Measurements from ENCODE around the gene USP34.
"Not testable (repeated sequence)": the region's sequence is repeated elsewhere in the genome, so short reads cannot be mapped to it uniquely, and the experiment has no call there.

The USP34 gene

DNA sequence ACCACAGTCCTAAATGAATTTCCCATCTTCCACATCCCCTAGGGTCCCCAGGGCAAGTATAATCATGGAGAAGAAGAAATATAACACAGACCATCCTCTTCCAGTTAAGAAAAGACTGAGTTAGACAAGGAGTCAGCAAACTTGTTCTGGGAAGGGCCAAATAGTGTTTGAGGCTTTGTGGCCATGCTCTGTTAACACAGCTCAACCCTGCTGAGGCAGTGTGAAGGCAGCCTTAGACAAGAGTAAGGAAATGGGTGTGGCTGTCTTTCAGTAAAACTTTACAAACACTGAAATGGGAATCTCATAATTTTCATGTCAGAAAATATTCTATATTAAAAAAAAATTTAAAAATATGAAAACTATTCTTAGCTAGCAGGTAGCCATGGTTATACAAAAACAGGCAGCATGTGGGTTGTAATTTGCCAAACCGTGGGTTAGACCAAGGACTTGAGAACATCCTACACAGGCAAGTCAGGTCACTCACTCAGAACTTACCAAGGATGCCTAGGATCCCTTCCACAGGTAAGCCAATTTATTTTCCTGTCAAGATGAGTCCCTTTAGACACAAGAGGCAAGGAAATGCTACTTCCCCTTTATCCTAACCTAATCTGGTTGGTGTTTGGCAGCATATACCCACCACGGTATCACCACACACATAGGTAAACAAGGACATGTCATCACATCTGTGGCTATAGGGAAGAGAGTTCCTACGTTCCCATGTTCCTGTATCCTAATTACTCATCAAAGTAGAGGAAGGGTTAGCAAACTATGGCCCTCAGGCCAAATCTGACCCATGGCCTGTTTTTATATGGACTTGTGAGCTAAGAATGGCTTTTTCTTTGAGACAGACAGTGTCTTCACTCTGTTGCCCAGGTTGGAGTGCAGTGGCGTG, 277.0 kb downstream of the USP34 start:
- no peak for DNase-seq (ENCODE audit: low read depth, low spot score)

DNA sequence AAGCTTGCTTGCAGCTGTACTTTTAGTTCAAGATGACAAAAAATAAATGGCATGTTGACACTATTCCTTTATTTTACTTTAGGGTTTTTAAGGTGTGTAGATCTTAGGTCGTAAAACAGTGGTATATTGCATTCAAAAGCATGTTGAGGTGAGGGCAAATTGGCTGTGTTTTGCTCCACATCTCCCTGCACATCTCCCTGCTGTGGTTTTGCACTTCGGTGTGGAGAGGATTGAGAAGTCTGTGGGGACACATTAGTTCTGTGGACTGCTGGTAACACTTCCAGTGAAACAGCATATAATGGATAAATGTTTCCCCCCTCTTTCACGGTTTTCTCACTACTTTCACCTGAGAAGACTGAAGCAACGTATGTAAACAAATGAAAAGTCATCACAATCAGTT, 283.8 kb downstream of the USP34 start:
- DNase-seq (ENCODE audit: low read depth, low spot score), result no peak

DNA sequence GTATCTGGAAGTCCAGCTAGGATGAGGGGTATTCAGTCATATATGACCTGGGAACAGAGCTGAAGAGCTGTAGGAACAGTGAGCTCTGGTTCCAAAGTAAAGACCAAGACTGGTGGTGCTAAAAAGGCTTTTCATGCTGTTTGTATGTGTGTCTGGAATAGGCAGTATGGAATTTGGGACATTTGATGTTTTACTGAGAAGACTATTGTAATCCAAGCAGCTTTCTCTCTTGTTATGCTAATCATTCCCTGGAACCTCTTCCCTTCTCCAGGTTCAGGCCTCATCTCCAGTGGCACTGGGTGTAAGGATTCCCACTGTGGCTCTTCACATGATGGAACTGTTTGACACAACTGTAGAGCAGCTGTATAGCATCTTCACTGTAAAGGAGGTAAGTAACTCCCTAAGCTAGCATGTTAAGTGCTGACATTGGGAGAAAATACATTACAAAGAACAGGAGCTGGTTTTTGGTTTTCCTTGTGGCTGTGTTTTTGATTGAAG, 285.6 kb downstream of the USP34 start:
- DNase-seq (ENCODE audit: low read depth, low spot score), result no peak

DNA sequence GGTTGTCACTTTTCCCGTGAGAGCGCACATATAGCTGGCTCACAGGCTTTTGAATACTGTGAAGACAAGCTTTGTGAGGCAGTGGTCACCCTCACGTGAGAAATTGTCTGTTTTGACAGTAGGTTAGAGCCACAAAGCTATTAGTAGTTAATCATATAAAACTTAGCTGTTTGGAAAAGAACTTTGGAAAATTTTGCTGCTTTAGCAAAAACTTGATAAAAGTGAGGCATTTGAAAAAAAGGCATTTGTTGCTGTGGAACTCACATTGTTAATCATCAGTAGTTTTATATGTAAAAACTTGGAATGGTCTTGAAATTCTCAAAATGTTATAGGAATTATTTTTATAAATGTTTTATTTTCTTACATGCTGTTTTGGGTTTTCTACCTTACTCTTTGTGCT, 286.6 kb downstream of the USP34 start:
- DNase-seq (ENCODE audit: low read depth, low spot score), result no peak

DNA sequence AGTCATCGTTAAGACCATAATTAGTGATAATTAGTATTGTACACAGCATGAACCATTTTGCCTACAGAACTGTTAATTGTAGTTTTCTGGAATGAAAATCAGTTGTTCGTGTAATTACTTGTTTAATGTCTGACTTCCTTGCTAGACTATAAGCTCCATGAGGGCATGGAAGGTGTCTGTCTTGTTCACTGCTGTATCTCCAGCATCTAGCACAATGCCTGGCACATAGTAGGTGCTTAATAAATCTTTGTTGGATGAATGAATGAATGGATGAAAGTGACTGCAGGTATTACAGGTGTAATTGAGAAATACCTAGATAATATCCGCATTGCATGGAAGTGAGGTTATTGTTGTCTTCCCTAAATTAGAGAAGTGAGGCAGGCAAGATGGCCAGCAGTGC, 287.1 kb downstream of the USP34 start:
- DNase-seq (ENCODE audit: low read depth, low spot score), result no peak

DNA sequence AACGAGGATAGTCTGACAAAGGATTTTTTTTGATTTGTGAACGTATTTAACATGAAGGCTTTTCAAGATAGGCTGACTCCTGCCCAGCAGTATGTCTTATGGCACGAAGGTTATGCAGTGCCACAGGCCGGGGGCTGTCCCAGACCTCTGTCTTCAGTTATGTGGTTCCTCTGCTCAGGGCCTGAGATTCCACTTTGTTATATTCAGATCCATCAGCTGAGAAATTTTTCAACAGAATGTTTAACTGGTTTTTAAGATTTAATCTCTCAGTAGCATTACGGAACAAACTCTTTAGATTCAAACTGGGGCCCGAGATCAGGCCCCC, 288.9 kb downstream of the USP34 start:
- DNase-seq (ENCODE audit: low read depth, low spot score), result no peak

DNA sequence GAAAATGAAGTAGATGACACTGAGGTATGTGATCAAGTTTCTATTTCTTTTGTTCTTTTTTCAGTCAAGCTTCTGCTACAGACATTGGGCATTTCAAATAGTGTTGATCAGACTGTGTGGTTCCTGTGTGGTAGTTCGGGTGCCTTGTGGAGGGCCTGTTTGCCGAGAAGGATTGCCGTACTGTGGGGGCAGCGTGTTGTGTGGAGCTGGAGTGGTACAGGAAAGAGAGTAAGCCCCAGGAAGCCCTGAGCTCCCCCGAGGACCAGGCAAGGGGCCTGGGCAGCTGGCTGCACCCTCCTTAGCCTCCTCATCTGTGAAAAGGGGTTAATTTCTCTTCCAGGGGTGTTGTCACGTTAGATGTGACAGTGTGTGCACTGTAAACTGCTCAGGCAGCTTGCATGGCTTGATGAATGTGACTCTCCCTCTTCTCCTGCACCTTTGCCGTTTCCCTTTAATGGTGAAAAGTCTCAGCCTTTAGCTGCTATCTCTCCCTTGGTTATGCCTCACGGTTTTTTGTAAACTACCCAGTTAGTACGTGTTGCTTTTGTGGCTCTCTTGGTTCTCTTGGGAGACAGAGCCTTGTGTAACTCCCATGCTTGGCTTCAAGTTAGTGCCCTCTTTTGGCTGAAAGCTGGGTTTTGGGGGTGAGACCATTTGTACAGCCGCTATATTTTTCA, 289.4 kb downstream of the USP34 start:
- no peak for DNase-seq (ENCODE audit: low read depth, low spot score)

DNA sequence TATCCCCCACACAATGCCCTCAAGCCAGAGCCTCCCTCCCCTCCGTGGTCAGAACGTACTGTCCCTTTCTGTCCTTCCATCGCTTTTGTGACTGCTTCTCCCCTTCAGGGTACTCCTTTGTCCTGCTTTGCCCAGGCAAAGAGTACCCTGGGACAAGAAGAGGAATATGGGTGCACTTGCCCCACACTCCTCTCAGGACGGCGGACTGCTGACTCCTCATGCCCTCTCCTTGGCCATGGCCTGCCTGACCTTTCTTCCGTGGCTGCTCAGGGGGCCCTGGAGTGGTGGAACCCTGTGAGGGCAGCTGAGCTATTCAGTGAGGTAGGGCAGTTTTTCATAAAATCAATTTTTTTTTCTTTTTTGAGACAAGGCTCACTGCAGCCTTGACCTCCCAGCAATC, 290.2 kb downstream of the USP34 start:
- no peak for DNase-seq (ENCODE audit: low read depth, low spot score)

DNA sequence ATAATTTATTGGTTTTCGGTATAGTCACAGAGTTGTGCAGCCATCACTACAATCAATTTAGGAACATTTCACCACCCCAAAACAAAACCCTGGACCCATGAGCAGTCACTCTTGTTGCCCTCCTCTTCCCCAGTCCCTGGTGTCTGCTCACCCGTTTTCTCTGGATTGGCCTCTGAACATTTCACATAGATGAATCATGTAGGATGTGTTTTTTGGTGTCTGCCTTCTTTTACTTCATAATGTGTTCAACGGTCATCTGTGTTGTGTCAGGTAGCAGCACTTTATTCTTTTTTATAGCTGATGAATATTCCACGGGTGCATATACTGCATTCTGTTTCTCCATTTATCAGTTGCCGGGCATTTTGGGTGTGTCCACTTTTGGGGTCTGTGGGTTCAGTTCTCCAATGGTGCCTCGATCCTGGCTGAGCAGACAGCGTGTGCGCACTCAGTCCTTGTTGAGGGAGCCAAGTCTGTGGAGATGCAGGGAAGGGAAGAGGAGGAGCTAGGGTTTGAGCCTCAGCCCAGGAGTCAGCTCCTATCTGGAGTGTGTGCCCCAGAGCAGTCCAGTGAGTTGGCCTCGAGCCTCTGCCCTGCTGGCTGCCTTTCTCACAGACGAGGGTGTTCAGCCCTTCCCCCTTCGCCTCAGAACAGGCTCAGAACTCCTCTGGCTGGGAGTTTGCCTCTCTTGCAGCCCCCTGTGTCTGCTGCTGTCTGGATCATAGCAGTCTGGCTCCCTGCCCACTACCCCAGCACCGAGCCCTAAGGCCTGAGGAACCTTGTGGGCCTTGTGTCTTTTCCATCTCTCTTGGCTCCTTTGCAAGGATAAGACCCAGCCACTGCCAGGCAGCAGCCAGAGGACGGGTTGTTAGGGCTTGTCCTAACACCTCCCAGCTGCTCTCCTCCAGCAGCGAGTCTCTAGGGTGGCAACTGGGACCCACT, 290.9 kb downstream of the USP34 start:
- DNase-seq (ENCODE audit: low read depth, low spot score), result no peak

DNA sequence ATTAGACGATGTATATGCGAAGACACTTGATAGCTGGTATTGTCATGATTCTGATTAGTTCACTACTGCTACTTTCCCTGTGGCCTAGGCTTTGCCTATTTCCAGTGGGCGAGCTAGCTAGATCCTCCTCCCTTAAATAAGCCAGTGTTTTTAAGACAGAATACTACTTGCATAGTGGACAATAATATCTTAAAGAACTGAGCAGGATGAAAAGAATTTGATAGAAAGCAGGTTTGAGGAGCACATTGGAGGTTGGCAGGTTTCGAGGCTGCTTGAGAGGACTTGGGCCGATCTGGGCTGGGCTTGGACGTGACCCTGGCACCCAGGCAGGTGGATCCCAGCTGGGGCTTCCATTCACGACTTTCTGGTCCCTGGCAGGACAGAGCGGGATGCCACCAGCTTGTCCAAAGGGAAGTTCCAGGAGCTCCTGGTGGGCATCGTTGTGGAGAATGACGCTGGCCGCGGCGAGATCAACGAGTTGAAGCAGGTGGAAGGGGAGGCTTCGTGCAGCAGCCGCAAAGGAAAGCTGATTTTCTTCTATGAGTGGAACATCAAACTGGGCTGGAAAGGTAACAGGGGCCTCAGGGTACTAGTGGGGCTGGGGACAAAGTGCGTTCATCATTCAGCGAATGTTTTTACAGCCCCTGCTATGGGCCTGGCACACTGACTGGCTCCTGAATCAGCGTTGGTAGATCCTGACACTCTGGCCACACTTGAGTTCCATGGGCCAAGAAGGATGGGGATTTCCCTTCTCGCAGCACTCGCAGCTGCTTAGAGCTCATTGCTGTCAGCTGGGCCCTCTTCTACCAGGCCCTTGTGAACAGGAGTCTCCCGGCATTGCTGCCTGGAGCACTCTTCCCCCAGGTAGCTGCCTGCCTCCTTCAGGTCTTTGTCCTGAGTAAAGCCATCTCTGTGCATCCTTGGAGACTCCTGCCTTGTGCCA, 292.0 kb downstream of the USP34 start:
- no peak for DNase-seq (ENCODE audit: low read depth, low spot score)

DNA sequence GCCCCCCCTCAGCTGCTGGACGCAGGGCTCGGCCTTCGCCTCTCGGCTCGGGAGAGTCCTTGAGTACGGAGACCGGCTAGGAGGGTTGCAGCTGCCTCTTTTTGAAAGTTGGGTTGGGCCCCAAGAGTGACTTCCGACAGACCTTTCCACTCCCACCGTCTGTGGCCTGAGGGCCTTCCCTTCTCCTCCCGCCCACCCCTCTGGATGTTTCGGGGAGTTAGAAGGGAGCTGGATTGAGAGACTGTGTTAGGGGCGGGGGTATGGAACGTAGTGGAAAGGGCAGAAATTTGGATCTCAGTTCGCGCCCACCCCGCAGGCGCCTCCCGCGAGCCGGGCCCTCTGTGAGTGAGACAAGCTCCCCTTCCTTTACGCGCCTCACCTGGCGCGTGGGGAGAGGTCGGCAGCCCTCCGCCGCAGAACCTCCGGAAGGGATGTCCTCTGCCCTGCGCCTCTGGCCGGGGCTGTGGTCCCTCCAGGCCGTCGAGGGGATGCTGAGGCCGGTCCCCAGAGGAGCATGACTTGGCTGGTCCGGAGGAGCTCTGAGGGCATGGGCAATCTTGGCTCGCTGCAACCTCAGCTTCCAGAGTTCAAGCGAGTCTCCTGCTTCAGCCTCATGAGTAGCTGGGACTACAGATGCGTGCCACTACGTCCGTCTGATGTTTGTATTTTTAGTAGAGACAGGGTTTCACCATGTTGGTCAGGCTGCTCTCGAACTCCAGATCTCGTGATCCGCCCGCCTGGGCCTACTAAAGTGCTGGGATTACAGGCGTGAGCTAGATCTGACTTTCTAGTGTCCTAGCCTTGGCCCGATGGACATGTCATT, 292.9 kb downstream of the USP34 start:
- no peak for DNase-seq (ENCODE audit: low read depth, low spot score)

DNA sequence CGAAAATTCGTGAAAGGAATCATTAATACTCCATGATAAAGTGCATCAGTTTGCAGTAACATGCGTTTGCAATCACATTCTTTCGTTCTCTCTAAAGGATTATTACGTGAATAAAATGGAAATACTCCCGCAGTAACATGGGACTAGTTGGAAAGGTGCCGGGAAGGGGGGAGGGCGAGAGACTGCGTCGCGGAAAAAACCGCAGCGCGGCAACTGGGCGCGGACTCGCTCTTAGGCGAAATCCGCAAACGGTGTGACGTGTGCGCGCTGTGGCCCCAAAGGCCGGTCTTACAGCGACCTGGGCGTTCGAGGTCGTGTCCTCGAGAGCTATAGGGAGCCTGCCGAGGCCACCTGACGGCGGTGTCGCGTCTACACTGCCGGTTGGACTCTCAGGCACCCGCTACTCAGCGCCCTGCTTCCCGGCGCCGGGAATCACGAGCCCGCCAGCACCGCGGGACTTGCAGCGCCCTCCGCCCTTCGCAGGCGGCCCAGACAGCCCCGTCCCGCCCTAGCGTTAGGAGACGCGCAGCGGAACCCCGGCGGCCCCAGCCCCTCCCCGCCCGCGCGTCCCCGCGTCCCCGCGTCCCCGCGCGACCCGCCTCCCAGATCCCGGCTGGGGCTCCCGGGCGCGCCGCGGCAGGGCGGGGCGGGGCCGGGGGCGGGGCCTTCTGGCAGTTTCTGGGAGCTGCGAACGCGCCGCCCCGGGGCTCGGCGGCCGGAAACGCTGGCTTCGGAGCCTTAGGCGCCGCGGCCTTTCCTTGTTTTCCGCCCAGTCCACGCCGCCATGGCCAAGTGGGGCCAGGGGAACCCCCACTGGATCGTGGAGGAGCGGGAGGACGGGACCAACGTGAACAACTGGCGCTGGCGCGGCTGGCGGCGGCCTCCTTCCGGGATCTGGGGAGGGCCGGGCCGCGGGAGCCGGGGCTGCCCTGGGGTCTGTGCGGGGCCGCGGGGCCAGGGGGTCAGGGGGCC, 293.8 kb downstream of the USP34 start:
- peak; percentile 50 for DNase-seq (ENCODE audit: low read depth, low spot score)

DNA sequence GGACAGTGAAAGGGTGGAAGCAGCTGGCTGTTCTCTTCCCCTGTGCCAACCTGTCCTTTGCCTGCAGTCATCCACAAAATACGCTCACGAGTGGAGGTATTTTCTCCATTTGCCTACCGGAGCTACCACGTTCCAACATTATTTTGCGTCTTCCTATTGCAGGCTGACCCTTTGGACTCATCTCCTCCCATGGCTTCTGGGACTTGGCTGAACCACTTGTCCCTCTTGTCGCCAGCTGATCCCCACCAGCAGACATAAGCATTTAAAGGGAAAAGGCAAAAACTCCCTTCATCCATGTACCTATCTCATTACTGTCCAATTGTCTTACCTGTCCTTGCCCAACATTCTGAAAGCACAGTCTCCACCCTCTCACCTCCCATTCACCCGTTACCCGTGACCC, 295.9 kb downstream of the USP34 start:
- DNase-seq (ENCODE audit: low read depth, low spot score), result no peak

DNA sequence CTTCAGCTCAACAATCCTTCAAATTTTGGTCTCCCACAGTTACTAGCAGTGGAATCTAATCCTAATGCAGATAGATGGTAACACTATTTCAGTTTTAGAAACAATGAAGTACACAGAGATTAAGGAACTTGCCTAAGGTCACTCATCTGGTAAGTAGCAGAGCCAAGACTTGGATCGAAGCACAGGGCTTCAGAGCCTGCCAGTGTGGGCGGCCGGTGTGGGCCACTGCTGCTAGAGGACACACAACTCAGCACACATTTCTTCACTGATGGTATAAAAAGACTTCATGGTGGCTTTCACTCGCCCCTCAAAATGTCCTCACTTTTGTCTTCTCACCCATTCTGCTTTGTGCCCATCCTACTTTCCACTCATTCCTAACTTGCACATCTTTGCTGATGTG, 297.8 kb downstream of the USP34 start:
- no peak for DNase-seq (ENCODE audit: low read depth, low spot score)

DNA sequence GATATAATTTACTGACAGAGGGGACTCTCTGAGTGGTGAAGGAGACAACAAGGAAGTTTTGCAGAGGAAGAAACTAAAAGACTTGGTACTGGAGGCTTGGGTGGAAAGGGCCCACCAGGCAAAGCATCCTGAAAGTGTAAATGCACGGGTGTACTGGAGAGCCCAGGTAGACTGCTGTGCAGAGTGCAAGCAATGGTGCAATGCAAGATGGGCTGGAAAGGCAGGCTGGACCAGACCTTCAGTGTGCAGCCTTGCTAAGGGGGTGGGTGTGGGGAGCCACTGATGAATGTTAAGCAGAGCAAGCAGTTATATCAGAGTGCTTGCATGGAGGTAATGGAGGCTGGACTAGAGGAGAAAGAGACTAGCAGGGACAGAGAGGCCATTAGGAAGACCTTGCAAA, 298.2 kb downstream of the USP34 start:
- no peak for DNase-seq (ENCODE audit: low read depth, low spot score)

DNA sequence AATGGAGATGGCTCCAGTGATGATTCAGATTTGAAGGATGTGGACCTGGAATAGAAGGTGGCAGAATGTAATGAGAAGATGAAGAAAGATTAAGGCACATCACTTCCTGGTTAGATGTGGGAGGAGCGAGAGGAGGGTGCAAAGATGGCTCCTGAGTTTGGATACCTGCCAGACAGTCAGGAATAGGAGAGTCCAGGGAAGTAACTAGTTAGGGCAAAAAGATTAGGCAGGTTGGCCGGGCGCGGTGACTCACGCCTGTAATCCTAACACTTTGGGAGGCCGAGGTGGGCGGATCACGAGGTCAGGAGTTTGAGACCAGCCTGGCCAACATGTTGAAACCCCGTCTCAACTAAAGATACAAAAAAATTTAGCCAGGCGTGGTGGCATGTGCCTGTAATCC, 303.3 kb downstream of the USP34 start:
- DNase-seq (ENCODE audit: low read depth, low spot score), result no peak

DNA sequence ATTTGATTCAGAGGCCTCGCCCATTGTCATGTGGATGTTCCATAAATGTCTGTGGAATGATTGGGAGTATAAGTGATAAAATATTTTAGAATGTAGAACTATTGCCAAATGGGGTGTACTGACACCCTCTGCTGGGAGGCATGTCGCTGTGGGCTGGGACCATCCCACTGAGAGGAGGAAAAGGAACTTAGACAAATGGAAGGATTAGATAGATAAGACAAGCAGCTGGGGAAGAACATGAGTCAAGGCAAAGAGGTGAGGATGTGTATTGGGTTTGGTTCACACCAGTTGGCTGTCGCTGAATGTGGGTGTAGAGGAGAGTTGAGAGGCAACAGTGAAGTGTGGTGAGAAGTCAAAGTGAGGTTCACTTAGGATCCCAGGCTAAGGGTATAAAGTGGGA, 304.9 kb downstream of the USP34 start:
- DNase-seq (ENCODE audit: low read depth, low spot score), result no peak

DNA sequence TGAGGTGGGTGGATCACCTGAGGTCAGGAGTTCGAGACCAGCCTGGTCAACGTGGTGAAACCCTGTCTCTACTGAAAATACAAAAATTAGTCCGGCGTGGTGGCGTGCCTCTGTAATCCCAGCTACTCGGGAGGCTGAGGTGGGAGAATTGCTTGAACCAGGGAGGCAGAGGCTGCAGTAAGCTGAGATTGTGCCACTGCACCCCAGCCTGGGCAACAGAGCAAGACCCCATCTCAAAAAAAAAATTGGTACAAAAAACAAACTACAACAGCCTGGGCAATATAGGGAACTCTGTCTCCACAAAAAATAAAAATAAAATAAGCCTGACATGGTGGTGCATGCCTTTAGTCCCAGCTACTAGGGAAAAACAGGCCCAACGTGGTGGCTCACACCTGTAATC, 305.8 kb downstream of the USP34 start:
- not testable (repeated sequence) for DNase-seq (ENCODE audit: low read depth, low spot score)

DNA sequence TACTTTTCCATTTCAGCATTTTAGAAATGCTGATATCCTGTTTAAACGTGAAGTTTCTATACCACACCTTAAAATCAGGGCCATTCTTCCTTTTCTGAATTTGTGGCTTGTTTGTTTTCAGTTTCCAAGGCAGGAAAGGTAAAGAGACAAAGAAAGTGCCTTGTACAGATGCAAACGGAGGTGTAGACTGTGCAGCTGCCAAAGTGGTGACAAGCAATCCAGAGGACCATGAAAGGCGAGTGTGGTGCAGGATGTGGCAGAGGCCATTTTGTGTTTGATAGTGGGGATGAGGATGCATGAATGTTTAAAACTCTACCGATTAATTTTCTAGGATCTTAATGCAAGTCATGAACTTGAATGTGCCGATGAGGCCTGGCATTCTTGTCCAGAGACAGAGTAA, 308.2 kb downstream of the USP34 start:
- no peak for DNase-seq (ENCODE audit: low read depth, low spot score)
